SK-N-SH treated with all-trans-retinoic acid at 6 μM for 48 hours (cell line): Measurements from ENCODE around the gene SRRM2.

ENCODE experiments used
- ATAC-seq: fragments of 200-7000 bp; cut with Tn5 transposase; 3 replicates; pipeline ENCODE4 v1.9.1; 2020; ENCODE audit warnings: mild to moderate bottlenecking, moderate library complexity
- ARNTL ChIP-seq: fragments of 450-650 bp; formaldehyde crosslinking; IDR thresholded peaks from 2 replicates; pipeline ENCODE4 v1.5.0; 2020; ENCODE audit warnings: low read depth, mild to moderate bottlenecking, moderate library complexity, borderline replicate concordance
- BACH2 ChIP-seq: fragments of 250-450 bp; sonication (Bioruptor Pico); IDR thresholded peaks from 2 replicates; pipeline ENCODE4 v1.9.0; 2021; ENCODE audit warnings: mild to moderate bottlenecking, borderline replicate concordance
- CSDC2 ChIP-seq: fragments of 250-450 bp; sonication (Bioruptor Pico); IDR thresholded peaks from 2 replicates; pipeline ENCODE4 v1.5.0; 2020; ENCODE audit warnings: mild to moderate bottlenecking, moderate library complexity
- CSRNP3 ChIP-seq: fragments of 250-450 bp; sonication (Bioruptor Pico); IDR thresholded peaks from 2 replicates; pipeline ENCODE4 v1.5.1; 2021; ENCODE audit warnings: mild to moderate bottlenecking, moderate library complexity
- ESRRG ChIP-seq: fragments of 250-450 bp; sonication (Bioruptor Pico); IDR thresholded peaks from 2 replicates; pipeline ENCODE4 v1.6.1; 2021; ENCODE audit warnings: mild to moderate bottlenecking
- GLIS3 ChIP-seq: fragments of 250-450 bp; sonication (Bioruptor Pico); IDR thresholded peaks from 2 replicates; pipeline ENCODE4 v1.5.0; 2020; ENCODE audit warnings: mild to moderate bottlenecking, moderate library complexity
- ISL1 ChIP-seq: fragments of 250-450 bp; sonication (Bioruptor Pico); IDR thresholded peaks from 2 replicates; pipeline ENCODE4 v2.1.2; 2022; ENCODE audit warnings: mild to moderate bottlenecking, moderate library complexity
- OSR1 ChIP-seq: fragments of 250-450 bp; sonication (Bioruptor Pico); IDR thresholded peaks from 2 replicates; pipeline ENCODE4 v1.8.0; 2022; ENCODE audit warnings: moderate library complexity, mild to moderate bottlenecking, inconsistent platforms
- PPARA ChIP-seq: fragments of 250-450 bp; sonication (Bioruptor Pico); IDR thresholded peaks from 2 replicates; pipeline ENCODE4 v1.5.0; 2020; ENCODE audit warnings: mild to moderate bottlenecking, borderline replicate concordance
- RARB ChIP-seq: fragments of 250-450 bp; sonication (Bioruptor Pico); IDR thresholded peaks from 2 replicates; pipeline ENCODE4 v1.8.0; 2021; ENCODE audit warnings: mild to moderate bottlenecking, moderate library complexity
- SNAI2 ChIP-seq: fragments of 250-450 bp; sonication (Bioruptor Pico); IDR thresholded peaks from 2 replicates; pipeline ENCODE4 v1.5.0; 2020; ENCODE audit warnings: mild to moderate bottlenecking, moderate library complexity
- TOX ChIP-seq: fragments of 250-450 bp; sonication (Bioruptor Pico); IDR thresholded peaks from 2 replicates; pipeline ENCODE4 v1.8.0; 2021; ENCODE audit warnings: mild to moderate bottlenecking, moderate library complexity, borderline replicate concordance
- TSHZ2 ChIP-seq: fragments of 250-450 bp; sonication (Bioruptor Pico); IDR thresholded peaks from 2 replicates; pipeline ENCODE4 v1.5.0; 2020; ENCODE audit warnings: mild to moderate bottlenecking, moderate library complexity
- ZC3H10 ChIP-seq: fragments of 250-450 bp; sonication (Bioruptor Pico); IDR thresholded peaks from 2 replicates; pipeline ENCODE4 v1.5.1; 2021; ENCODE audit warnings: mild to moderate bottlenecking, moderate library complexity
- ZFP3 ChIP-seq: fragments of 250-450 bp; sonication (Bioruptor Pico); IDR thresholded peaks from 2 replicates; pipeline ENCODE4 v1.5.0; 2020; ENCODE audit warnings: mild to moderate bottlenecking, moderate library complexity
- ZFP30 ChIP-seq: fragments of 450-650 bp; formaldehyde crosslinking; IDR thresholded peaks from 2 replicates; pipeline ENCODE4 v1.5.0; 2022; ENCODE audit warnings: mild to moderate bottlenecking, moderate library complexity
- ZNF565 ChIP-seq: fragments of 450-650 bp; formaldehyde crosslinking; conservative IDR thresholded peaks from 2 replicates; pipeline ENCODE4 v1.5.0; 2020; ENCODE audit warnings: low read depth, mild to moderate bottlenecking, moderate library complexity
- ZNF70 ChIP-seq: fragments of 450-650 bp; formaldehyde crosslinking; IDR thresholded peaks from 2 replicates; pipeline ENCODE4 v1.5.0; 2020; ENCODE audit warnings: mild to moderate bottlenecking, moderate library complexity
- ZNF8 ChIP-seq: fragments of 450-650 bp; formaldehyde crosslinking; IDR thresholded peaks from 2 replicates; pipeline ENCODE4 v1.5.0; 2020; ENCODE audit warnings: mild to moderate bottlenecking, moderate library complexity
- TF ChIP-seq, protein P1 (sequence below): fragments of 250-450 bp; sonication (Bioruptor Pico); IDR thresholded peaks from 2 replicates; pipeline ENCODE4 v1.5.1; 2020; ENCODE audit warnings: low read depth, mild to moderate bottlenecking, moderate library complexity

The SRRM2 gene

DNA sequence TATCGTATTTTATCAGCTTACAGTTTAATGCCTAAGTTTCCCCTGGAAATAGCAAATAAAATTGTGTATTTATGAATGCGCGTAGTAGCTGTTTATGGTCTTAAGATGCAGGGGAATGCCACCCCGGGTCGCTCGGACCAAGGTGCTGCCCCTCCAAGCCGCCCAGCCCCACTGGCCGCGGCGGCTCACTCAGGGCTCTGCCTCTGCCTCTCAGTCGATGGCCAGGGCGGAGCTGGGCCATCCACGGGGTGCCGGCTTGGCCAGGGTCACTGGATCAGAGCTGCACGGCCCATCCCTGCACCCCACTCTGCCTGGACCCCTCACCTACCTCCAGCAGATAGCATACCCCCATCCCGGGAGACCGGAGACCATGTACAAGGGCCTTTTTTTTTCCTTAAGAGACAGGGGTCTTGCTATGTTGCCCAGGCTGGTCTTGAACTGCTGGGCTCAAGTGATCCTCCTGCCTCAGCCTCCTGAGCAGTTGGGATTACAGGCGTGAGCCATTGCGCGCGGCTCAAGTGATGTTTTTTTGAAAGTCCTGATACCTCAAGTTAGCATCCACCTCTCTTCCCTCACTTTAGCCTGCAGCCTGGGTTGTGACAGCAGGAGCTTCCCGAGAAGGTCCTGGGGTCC, 43.4 kb upstream of the SRRM2 start:
- ATAC-seq, result no peak

DNA sequence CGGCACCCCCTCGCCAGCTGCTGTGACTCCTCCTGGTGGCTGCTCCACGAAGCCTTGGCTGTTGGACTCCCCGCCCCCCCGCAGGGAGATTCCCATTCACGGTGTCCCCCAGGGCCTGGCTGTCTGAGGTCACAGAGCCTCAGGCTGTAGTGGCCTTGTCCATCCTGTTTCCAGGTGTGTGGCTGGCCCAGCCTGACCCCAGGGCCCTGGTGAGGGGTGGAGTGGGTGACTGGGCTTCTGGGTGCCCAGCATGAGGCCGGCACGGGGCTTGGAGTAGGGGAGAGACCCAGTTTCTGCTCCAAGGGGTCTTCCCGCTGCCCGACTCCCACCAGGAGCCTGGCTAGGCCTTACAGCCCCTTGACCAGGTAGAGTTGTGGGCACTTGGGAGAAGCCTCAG, 42.9 kb upstream of the SRRM2 start:
- ATAC-seq, result no peak
- TF ChIP-seq TSHZ2 (CRISPR knock-in tag) (no peak), CSRNP3 (CRISPR knock-in tag) (no peak), ZFP30 (CRISPR knock-in tag) (no peak), ZFP3 (CRISPR knock-in tag) (no peak), ISL1 (CRISPR knock-in tag) (no peak)
- TF ChIP-seq, all 23 proteins: peak for 0

More for the DNA sequence above, 43.4 kb upstream of the SRRM2 start:
- TF ChIP-seq PPARA (CRISPR knock-in tag), result no peak
- TF ChIP-seq TSHZ2 (CRISPR knock-in tag), result no peak
- no peak for TF ChIP-seq ZFP3 (CRISPR knock-in tag)
- no peak for TF ChIP-seq ZNF70 (CRISPR knock-in tag)
- TF ChIP-seq TOX (CRISPR knock-in tag), result no peak
- TF ChIP-seq ARNTL (CRISPR knock-in tag), result no peak
- no peak for TF ChIP-seq CSDC2 (CRISPR knock-in tag)
- TF ChIP-seq ZNF565 (CRISPR knock-in tag), result no peak
- no peak for TF ChIP-seq OSR1 (CRISPR knock-in tag)
- TF ChIP-seq ZFP30 (CRISPR knock-in tag), result no peak
- TF ChIP-seq CSRNP3 (CRISPR knock-in tag), result no peak
- no peak for TF ChIP-seq ESRRG (CRISPR knock-in tag)
- TF ChIP-seq GLIS3 (CRISPR knock-in tag), result no peak

DNA sequence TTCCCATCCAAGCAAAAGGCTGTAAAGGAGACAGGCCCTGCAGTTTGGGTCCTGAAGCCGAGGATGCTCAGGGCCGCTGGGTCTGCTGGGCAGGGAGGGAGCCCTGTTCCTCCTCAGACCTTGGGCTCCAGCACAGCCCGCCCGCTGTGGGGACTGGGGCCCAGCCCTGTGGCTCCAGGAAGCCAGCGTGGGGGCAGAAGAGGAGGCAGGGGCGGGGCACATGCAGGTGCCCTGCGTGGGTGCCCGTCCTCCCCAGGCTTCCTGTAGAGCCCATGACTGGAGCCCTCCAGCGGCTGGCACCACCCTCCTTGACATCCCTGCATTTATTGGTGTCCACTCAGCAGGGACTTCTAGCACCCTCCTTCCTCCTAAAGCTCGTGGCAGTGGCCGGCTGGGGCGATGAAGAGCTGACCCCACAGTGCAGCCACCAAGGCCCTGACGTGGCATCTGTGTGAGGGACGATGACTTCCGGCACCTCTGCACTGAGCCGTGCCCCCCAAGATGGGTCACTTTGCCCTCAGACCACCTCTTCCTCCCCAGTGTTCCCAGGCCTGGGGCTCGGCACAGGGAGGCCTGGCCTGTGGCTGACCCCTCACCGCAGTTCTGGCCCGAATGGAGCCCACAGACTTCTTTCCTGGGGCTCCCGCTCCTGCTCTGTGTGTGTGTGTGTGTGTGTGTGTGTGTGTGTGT, 42.3 kb upstream of the SRRM2 start:
- ATAC-seq, result no peak
- TF ChIP-seq ESRRG (CRISPR knock-in tag) (no peak), ZC3H10 (CRISPR knock-in tag) (no peak), RARB (CRISPR knock-in tag) (no peak), TOX (CRISPR knock-in tag) (no peak), ZNF8 (CRISPR knock-in tag) (no peak), BACH2 (CRISPR knock-in tag) (no peak), CSRNP3 (CRISPR knock-in tag) (no peak), SNAI2 (CRISPR knock-in tag) (no peak), PPARA (CRISPR knock-in tag) (no peak), ARNTL (CRISPR knock-in tag) (no peak), CSDC2 (CRISPR knock-in tag) (no peak), TSHZ2 (CRISPR knock-in tag) (no peak), GLIS3 (CRISPR knock-in tag) (no peak), ZFP30 (CRISPR knock-in tag) (no peak)
- TF ChIP-seq, protein P1, sequence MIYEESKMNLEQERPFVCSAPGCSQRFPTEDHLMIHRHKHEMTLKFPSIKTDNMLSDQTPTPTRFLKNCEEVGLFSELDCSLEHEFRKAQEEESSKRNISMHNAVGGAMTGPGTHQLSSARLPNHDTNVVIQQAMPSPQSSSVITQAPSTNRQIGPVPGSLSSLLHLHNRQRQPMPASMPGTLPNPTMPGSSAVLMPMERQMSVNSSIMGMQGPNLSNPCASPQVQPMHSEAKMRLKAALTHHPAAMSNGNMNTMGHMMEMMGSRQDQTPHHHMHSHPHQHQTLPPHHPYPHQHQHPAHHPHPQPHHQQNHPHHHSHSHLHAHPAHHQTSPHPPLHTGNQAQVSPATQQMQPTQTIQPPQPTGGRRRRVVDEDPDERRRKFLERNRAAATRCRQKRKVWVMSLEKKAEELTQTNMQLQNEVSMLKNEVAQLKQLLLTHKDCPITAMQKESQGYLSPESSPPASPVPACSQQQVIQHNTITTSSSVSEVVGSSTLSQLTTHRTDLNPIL (CRISPR knock-in tag), result no peak
